SK-N-MC (cell line): ENCODE results near the gene XIST.

ENCODE experiments used
- EZH2 ChIP-seq: fragments of 200-600 bp; sonication (generic); IDR thresholded peaks from one replicate; pipeline ENCODE4 v1.6.1; 2017; ENCODE audit warnings: antibody characterized with exemption
- FOXP2 ChIP-seq: optimal IDR thresholded peaks from 2 replicates; pipeline ENCODE3; 2011; ENCODE audit warnings: mild to moderate bottlenecking, moderate library complexity; ENCODE audit not compliant: insufficient read depth; ENCODE audit errors: extremely low read length, control extremely low read depth
- POLR2AphosphoS5 ChIP-seq: IDR thresholded peaks from 2 replicates; pipeline ENCODE4 v1.6.1; 2012; ENCODE audit warnings: mild to moderate bottlenecking, low read depth, low read length, borderline replicate concordance

GRCh38 chrX:73863852-73864251, 11.3 kb upstream of the XIST start:
- TF ChIP-seq EZH2 = no peak
- no peak for TF ChIP-seq POLR2AphosphoS5
- no peak for TF ChIP-seq FOXP2
